Measurements from ENCODE around the gene ENDOD1. TPM values are rescaled to one million over a fixed set of nuclear protein-coding genes. Genes with fewer than 3 reads are reported as not detected.
"Not testable (repeated sequence)": the region's sequence is repeated elsewhere in the genome, so short reads cannot be mapped to it uniquely, and the experiment has no call there.

ENDOD1 gene, protein sequence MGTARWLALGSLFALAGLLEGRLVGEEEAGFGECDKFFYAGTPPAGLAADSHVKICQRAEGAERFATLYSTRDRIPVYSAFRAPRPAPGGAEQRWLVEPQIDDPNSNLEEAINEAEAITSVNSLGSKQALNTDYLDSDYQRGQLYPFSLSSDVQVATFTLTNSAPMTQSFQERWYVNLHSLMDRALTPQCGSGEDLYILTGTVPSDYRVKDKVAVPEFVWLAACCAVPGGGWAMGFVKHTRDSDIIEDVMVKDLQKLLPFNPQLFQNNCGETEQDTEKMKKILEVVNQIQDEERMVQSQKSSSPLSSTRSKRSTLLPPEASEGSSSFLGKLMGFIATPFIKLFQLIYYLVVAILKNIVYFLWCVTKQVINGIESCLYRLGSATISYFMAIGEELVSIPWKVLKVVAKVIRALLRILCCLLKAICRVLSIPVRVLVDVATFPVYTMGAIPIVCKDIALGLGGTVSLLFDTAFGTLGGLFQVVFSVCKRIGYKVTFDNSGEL
- 44.8 and 46.8 TPM in 2 replicates for total RNA-seq (2014; rRNA removed; shearing (Covaris generic))
- 28.5 and 38.4 TPM in 2 replicates for polyA plus RNA-seq (2015; cell fraction: cytosol; rRNA removed)
- polyA plus RNA-seq (2015; cell fraction: nucleus; rRNA removed): 8.6 and 12.1 TPM in 2 replicates

DNA sequence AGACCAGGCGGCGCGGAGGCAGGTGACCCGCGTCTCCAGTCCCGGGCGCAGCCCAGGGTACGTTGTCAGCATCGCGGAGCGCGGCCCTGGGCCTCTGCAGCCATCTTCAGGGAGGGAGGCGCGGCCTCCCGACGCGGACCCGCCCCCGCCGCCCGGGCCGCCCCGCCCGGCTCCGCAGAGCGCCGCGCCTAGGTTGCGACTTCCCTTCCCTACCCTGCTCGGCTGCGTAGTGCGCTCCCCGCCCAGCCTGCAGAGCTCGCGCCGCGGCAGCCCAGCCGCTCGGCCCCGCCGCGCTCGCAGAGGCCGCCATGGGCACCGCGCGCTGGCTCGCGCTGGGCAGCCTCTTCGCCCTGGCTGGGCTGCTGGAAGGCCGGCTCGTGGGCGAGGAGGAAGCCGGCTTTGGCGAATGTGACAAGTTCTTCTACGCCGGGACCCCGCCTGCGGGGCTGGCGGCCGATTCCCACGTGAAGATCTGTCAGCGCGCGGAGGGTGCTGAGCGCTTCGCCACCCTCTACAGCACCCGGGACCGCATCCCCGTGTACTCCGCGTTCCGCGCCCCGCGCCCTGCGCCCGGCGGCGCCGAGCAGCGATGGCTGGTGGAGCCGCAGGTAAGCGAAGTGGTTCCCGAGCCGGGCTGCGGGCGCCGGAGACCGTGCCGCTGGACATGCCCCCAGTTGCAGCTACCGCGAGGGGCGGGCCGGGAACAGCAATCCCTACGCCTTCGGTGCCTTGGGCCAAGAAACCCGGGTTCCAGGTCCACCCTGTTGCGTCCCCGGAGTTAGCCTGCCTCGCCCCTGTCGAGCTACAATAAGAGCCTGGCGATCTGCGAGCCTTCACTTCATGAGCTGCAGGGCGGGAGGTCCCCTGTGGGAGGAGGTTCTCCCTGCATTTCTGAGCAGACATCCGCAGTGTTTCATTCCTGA, at the start of gene ENDOD1:
Gene ENDOD1 (plus strand): TSS at position 227 of the 923 bp plus-strand sequence. CDS start 82 bp downstream, at position 309.
- in situ Hi-C loops (cut with HindIII; ENCODE audit: low pct_unique_long_range_greater_than_20kb, low sequenced_read_pairs): no loop called here
- DNase-seq (ENCODE audit: low read depth, low spot score): peak; percentile 76

DNA sequence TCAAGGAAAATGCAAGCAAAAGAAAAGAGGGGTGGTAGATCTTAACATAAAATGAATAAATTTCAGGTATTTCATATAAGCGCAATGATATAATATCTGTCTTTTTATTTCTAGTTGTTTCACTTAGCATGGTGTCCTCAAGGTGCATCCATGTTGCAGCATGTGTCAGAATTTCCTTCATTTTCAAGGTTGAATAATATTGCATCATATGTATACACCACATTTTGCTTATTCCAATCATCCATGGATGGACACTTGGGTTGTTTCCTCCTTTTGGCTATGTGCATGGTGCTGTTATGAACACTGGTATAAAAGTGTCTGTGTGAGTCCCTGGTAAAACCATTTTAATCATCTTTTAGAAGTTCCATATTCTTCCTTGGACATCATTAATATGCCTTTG, 47.4 kb upstream of the ENDOD1 start:
- in situ Hi-C loops (cut with HindIII; ENCODE audit: low pct_unique_long_range_greater_than_20kb, low sequenced_read_pairs): no loop called here
- DNase-seq (ENCODE audit: low read depth, low spot score): no peak

DNA sequence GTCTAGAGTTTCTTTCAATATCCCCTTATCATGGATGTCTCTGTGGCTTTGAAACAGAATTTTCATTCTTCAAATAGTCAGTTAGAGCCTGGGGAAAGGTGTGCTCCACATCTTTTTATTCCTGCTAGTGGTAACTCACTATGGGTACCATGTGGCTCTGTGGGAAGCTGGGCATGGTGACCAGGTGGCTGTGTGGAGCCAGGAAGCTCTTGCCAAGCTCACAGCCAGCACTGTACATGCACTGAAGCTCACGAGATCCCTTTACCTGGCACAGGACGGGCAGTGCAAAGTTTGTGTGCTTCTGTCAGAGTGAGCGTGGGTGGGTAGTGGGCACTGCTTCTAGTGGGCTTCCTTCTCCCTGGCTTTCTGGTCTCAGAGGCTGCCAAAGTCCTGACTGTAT, 46.7 kb upstream of the ENDOD1 start:
- DNase-seq (ENCODE audit: low read depth, low spot score): no peak
- in situ Hi-C loops (cut with HindIII; ENCODE audit: low pct_unique_long_range_greater_than_20kb, low sequenced_read_pairs): no loop called here

DNA sequence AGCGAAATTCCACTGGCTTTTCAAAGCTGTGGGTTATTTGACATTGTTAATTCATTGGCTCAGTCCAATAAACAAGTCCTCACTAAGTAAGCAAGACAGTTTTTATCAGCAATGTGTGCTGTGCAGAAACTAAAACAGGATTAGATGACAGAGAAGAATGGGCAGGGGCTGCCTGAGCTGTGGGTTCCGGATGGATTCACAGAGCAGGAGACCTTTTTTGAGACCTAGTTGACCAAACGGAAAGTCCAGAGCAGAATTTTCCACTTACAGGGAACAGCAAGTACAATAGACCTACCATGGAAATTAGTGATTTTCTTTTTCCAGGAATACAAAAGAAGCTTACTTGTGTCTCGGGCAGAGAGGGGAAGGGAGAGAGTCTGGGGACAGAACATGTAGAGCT, 45.6 kb upstream of the ENDOD1 start:
- in situ Hi-C loops (cut with HindIII; ENCODE audit: low pct_unique_long_range_greater_than_20kb, low sequenced_read_pairs): no loop called here
- no peak for DNase-seq (ENCODE audit: low read depth, low spot score)

DNA sequence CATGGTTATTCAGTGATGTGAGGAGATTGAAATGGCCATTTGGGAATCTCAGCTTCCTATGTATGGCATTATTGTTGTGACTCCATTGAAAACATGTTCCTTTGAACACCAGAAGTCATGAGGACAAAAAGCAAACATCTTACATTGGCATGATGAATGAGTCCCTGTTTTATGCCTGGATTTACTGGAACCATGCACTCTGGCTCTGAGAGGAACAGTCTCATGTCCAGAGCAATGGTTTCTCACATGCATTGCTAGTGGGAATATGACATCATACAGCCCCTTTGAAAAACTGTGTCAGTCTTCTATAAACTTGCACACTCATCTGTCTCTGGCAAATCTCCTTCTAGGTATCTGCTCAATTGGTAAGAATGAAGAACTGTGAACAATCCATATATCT, 43.8 kb upstream of the ENDOD1 start:
- DNase-seq (ENCODE audit: low read depth, low spot score): peak; percentile 95
- in situ Hi-C loops (cut with HindIII; ENCODE audit: low pct_unique_long_range_greater_than_20kb, low sequenced_read_pairs): no loop called here

DNA sequence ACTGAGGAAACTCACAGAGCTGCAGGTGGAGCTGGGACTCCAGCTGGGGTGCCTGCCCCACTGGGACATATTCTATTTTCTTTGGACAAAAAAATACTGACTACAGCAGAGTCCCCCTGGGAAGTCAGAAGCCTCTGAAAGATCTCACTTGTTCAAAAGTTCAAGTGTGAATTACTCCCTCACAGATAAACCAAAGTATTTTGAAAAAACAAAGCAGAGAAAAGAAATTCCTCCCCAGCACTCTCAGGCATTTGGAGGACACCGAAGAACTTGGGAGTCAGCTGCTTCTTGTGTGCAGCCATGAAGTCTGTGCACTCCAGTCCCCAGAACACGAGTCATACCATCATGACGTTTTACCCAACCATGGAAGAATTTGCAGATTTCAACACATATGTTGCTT, 40.5 kb upstream of the ENDOD1 start, which contains the start of gene KDM4F:
Gene KDM4F (plus strand): TSS at position 301 of the 400 bp plus-strand sequence.
- in situ Hi-C loops (cut with HindIII; ENCODE audit: low pct_unique_long_range_greater_than_20kb, low sequenced_read_pairs); DNase-seq (ENCODE audit: low read depth, low spot score): not testable (repeated sequence)

DNA sequence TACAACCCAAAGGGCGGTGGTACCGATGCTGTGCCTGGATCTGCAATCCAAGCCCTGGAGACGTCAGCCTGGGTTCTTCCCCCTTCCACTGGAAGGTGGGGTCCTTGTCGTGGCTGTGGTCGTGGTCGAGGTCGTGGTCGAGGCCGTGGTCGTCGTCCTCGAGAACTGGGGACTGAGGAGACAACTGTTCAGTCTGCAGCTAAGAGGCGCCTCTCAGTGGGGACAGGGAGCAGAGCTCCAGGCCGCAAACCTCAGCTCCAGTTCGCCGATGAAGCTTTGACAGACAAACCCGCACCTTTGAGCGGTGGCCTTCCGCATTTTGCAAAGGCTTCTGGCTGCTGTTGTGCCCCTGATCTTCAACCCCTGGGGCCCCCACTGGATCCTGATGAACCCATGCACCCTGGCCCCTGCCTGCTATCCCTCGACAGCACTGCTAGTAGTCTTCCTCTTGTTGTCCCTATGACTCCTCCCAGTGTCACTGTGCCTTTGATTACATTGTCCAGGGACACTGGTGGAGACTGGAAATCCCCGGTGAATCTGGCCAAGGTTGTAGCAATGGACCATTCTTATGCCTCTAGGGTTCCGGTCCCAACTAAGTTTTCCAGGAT, 38.9 kb upstream of the ENDOD1 start:
- in situ Hi-C loops (cut with HindIII; ENCODE audit: low pct_unique_long_range_greater_than_20kb, low sequenced_read_pairs): no loop called here

DNA sequence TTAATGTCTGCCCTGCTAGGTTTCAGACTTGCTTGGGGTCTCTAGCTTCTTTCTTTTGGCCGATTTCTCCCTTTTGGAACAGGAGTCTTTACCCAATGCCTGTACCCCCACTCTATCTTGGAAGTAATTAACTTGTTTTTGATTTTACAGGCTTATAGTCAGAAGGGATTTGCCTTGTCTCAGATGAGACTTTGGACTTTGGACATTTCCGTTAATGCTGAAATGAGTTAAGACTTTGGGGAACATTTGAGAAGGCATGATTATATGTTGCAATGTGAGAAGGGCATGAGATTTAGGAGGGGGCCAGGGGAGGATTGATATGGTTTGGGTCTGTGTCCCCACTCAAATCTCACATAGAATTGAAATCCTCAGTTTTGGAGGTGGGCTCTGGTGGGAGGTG, 35.3 kb upstream of the ENDOD1 start:
- DNase-seq (ENCODE audit: low read depth, low spot score): no peak
- in situ Hi-C loops (cut with HindIII; ENCODE audit: low pct_unique_long_range_greater_than_20kb, low sequenced_read_pairs): no loop called here

More for the DNA sequence above, 38.9 kb upstream of the ENDOD1 start:
- DNase-seq (ENCODE audit: low read depth, low spot score): no peak

DNA sequence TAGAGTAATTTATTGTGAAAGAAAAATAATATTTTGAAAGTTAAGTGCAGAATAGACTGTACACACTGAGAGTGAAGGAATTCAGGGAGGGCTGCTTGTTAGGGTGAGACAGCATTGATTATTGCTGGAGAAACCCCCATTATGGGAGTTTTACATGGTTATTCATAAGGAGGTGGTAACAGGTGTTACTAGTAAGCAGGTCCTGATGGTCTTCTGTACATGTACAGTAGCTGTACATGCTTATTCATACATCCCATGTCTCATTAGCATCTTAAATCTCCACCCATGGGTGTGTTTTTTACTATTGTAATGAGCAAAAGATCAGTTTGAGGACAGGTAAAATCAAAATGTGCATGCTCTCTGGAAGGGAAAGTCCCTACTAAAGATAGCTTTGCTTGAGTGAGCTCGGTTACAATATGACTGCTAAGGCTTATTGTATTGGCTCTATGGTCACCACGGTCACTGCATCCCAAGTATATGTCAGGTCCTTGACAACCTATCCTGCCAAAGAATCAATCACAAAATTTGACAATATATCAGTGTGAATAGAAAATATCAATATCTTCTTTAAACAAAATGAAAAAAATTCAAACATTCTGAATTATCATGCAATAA, 34.3 kb upstream of the ENDOD1 start:
- DNase-seq (ENCODE audit: low read depth, low spot score): no peak
- in situ Hi-C loops (cut with HindIII; ENCODE audit: low pct_unique_long_range_greater_than_20kb, low sequenced_read_pairs): no loop called here

DNA sequence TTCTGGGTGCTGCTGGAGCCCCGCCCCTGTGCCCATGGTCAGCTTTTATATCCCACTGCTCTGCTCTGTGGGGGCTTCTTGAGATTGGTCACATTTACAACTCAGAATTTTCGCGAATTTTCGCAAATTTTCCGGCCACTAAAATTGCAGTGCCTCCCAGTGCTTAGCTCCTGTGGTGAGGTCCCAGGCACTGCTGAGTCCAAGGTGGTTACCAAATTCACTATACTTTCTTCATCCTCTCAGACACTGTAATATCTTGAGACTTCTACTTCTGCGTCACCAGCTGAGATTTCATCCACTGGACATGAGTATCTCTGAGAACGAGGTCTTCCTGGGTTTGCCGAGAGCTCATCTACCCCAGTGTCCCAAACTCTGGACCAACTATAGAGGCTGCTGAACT, 31.7 kb upstream of the ENDOD1 start:
- in situ Hi-C loops (cut with HindIII; ENCODE audit: low pct_unique_long_range_greater_than_20kb, low sequenced_read_pairs): no loop called here
- DNase-seq (ENCODE audit: low read depth, low spot score): no peak

DNA sequence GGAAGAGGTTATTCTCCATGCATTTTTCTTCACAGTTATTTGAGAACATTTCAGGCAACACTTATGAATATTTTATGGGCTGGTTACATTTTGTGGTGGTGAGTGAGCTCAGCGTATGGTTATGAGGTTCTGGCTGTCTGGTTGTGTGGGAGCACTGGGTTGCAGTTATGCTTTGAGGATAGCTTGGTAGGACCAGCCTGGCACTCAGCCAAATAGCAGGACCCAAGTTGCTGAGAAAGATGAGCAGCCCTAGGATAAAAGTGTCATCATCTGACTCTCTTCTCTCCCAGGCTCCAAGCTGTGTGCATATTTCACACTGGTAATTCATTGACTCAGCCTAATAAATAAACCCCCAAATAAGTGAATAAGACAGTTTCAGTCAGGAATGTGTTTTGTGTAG, 31.0 kb upstream of the ENDOD1 start:
- in situ Hi-C loops (cut with HindIII; ENCODE audit: low pct_unique_long_range_greater_than_20kb, low sequenced_read_pairs): no loop called here
- no peak for DNase-seq (ENCODE audit: low read depth, low spot score)

DNA sequence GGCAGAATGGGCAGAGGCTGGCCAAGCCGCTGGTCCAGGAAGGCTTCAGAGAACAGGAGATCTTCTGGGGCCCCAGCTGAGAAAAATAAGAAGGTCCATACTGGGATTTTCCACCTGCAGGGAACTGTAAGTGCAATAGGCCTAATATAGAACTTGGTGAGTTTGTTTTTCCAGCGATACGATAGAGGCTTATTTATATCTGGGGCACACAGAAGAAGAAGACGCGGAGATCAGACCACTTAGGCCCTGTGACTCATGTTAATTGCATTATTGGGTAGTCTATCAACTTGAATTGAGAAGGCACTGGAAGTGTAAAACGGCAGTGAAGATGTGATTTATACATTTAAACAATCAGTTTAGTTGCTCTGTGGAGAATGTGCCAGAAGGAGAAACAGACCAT, 30.6 kb upstream of the ENDOD1 start:
- in situ Hi-C loops (cut with HindIII; ENCODE audit: low pct_unique_long_range_greater_than_20kb, low sequenced_read_pairs): no loop called here

DNA sequence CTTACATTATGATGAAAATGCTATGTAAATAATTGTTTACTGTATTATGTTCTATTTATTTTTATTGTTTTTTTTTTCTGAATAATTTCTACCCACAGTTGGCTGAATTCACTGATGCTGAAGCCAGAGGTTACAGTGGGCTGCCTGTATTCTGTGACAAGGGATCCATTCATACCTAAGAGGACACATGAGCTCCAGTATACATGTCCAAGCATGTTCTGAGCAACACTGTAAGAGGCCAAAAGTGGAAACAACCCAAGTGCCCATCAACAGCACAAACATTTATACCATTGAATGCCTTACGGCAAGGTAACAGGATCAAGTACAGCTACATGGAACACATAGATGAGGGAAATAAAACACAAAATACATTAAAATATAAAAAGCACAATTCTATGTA, 24.3 kb upstream of the ENDOD1 start:
- in situ Hi-C loops (cut with HindIII; ENCODE audit: low pct_unique_long_range_greater_than_20kb, low sequenced_read_pairs): no loop called here
- peak; percentile 83 for DNase-seq (ENCODE audit: low read depth, low spot score)

More for the DNA sequence above, 30.6 kb upstream of the ENDOD1 start:
- no peak for DNase-seq (ENCODE audit: low read depth, low spot score)

DNA sequence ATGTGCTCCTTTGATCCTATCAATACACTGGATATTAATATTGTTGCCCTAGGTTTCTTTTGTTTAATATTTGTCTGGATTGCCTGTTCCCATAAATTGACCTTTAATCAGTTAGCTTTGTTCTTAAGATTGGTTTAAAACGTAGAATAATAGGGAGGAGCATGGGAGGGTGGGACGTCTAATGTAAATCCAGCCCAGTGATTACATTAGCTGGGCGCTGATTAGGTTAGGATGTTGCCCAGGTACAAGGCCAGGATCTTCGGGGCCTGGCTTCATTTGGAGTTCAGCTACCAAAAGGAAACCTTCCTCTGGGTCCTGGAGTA, 23.0 kb upstream of the ENDOD1 start, which contains the start of gene SRSF8:
Gene SRSF8 (plus strand): TSS at position 204 of the 323 bp plus-strand sequence. CDS start 308 bp downstream, outside the sequence.
- in situ Hi-C loops (cut with HindIII; ENCODE audit: low pct_unique_long_range_greater_than_20kb, low sequenced_read_pairs): no loop called here
- DNase-seq (ENCODE audit: low read depth, low spot score): no peak

DNA sequence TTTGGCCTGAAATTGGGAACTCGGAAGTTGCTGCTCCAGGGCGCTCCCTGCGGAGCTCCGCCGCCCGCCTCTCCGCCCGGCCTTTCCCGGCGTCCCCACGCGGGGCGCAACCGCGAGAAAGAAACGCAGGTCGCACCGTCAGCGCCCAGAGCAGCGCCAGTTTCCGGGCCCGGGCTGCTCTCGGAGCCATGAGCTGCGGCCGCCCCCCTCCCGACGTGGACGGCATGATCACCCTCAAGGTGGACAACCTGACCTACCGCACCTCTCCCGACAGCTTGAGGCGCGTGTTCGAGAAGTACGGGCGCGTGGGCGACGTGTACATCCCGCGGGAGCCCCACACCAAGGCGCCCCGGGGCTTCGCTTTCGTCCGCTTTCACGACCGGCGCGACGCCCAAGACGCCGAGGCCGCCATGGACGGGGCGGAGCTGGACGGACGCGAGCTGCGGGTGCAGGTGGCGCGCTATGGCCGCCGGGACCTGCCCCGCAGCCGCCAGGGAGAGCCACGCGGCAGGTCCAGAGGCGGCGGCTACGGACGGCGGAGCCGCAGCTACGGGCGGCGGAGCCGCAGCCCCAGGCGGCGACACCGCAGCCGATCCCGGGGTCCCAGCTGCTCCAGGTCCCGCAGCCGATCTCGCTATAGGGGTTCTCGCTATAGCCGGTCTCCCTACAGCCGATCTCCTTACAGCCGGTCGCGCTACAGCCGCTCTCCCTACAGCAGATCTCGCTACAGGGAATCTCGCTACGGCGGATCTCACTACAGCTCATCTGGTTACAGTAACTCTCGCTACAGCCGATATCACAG, 22.4 kb upstream of the ENDOD1 start:
- in situ Hi-C loops (cut with HindIII; ENCODE audit: low pct_unique_long_range_greater_than_20kb, low sequenced_read_pairs): no loop called here
- DNase-seq (ENCODE audit: low read depth, low spot score): peak; percentile 72

DNA sequence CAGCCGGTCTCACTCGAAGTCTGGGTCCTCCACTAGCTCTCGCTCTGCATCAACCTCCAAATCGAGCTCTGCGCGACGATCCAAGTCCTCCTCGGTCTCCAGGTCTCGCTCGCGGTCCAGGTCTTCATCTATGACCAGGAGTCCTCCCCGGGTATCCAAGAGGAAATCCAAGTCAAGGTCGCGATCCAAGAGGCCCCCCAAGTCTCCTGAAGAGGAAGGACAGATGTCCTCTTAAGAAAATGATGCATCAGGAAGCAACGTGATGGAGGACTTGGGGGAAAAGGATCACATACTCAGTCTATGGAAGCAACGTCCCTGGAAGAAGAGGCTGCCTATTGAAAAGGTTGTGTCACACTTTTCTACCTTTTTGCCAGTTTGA, 21.8 kb upstream of the ENDOD1 start:
- in situ Hi-C loops (cut with HindIII; ENCODE audit: low pct_unique_long_range_greater_than_20kb, low sequenced_read_pairs): no loop called here
- DNase-seq (ENCODE audit: low read depth, low spot score): no peak

DNA sequence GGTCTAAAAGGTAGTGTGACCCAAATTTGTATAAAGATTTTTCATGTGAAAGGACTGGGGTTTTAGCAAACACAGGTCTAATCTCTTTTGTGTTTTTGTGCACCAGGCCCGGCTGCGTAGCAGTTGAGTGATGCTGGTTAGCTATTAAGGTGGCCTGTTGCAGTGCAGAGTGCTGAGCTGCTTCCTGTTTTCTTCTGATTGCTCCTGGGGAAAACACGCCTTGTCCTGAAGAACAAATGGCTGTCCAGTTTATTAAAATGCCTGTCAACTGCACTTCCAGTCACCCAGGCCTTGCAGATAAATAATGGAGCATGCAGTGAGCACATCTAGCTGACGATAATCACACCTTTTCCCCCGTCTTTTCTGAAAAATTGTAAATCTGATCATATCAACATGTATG, 21.1 kb upstream of the ENDOD1 start:
- in situ Hi-C loops (cut with HindIII; ENCODE audit: low pct_unique_long_range_greater_than_20kb, low sequenced_read_pairs): no loop called here
- DNase-seq (ENCODE audit: low read depth, low spot score): peak; percentile 94

Data from SK-MEL-5 (cell line).